Dendritic cell treated with granulocyte-macrophage colony-stimulating factor and Interleukin-4, amounts not matched to agents 40 ng/mL and 50 ng/mL, for 4 days (primary cell): ENCODE data around the gene ZNF804A.

Experiments
- H3K27ac Mint-ChIP-seq: one replicate; pipeline ENCODE4 v1.8.0; 2022; ENCODE audit warnings: mild to moderate bottlenecking, mixed read lengths
- H3K27me3 Mint-ChIP-seq: one replicate; pipeline ENCODE4 v1.8.0; 2022; ENCODE audit warnings: mild to moderate bottlenecking, mixed read lengths
- H3K36me3 Mint-ChIP-seq: one replicate; pipeline ENCODE4 v1.8.0; 2022; ENCODE audit warnings: low read depth, mixed read lengths
- H3K4me1 Mint-ChIP-seq: one replicate; pipeline ENCODE4 v1.8.0; 2022; ENCODE audit warnings: low read depth, mixed read lengths
- H3K4me3 Mint-ChIP-seq: one replicate; pipeline ENCODE4 v1.8.0; 2022; ENCODE audit warnings: mild to moderate bottlenecking, moderate library complexity, mixed read lengths
- H3K9me3 Mint-ChIP-seq: one replicate; pipeline ENCODE4 v1.8.0; 2022; ENCODE audit warnings: mixed read lengths
- intact Hi-C: fragments of 100-400 bp; cut with micrococcal nuclease; formaldehyde crosslinking; loops from one replicate; pipeline ENCODE4 v1.15.0; 2022

The ZNF804A gene

DNA sequence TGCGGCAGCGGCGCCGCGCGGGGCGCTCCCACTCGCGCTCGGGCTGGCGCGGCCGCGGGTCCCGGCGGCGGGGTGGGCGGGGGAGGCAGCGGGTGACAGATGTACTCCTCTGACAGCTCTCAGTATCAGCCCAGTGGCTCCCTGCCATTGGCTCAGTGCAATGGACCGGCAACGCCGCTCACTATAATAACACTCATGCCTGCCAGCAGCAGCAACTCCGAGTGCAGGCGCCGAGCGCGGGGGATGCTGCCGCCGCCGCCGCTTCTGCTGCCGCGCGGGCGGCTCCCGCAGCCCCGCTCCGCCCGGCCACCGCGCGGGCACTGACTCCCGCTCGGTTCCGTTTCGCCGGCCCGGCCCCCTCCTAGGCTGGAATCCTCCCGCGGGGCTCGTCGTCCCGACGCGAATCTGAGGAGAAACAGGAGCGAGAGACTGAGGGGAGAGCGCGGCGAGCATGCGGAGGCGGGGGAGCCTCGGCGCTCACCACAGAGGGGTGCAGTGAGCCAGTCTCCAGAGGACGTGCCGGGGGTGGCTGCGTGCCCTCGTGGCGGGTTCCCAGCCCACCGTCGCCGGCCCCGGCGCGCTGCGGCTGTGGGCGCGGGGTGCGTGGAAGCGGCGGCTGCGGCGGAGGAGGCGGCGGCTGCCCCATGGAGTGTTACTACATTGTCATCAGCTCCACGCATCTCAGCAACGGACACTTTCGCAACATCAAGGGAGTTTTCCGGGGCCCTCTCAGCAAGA, at the start of gene ZNF804A:
Gene ZNF804A, plus strand, starts transcription at position 214 of the 738 bp plus-strand sequence. Its CDS starts 431 bp downstream, at position 645.
- Mint-ChIP-seq H3K4me1 (peaks cover 38% of the 10 kb centered on the region), H3K9me3 (no peaks in the 10 kb centered on the region), H3K27me3 (no peaks in the 10 kb centered on the region), H3K4me3 (peak within 1 kb of the TSS; percentile 84), H3K36me3 (peaks cover 13% of the 10 kb centered on the region), H3K27ac (peak within 1 kb of the TSS; percentile 95)
- intact Hi-C loops, result loop anchor here (5.0 kb wide), 1 partner anchor 1889 kb away; the partner anchor contains the start of gene ZC3H15

DNA sequence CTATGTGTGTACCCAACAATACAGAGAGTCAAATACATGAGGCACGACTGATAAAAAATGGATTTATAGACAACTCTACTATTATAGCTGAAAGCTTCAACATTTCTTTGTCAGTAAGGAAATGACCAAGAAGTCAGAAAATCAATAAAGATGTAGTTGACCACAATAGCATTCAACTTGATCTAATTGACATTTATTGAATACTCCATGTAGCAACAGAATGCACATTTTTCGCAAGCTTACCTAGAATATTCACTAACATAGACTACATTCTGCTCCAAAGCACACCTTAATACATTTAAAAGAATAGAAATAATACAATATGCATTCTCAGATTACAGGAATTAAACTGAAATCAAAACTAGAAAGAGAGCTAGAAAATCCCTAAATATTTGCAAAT, 49.2 kb upstream of the ZNF804A start:
- peaks cover 8% of the 10 kb centered on the region for H3K9me3 Mint-ChIP-seq
- H3K4me3 Mint-ChIP-seq, result no peak overlapping the region
- H3K36me3 Mint-ChIP-seq, result no peaks in the 10 kb centered on the region
- H3K27ac Mint-ChIP-seq, result no peak overlapping the region
- peaks cover 9% of the 10 kb centered on the region for H3K4me1 Mint-ChIP-seq
- no peaks in the 10 kb centered on the region for H3K27me3 Mint-ChIP-seq
- intact Hi-C loops, result no loop called here

DNA sequence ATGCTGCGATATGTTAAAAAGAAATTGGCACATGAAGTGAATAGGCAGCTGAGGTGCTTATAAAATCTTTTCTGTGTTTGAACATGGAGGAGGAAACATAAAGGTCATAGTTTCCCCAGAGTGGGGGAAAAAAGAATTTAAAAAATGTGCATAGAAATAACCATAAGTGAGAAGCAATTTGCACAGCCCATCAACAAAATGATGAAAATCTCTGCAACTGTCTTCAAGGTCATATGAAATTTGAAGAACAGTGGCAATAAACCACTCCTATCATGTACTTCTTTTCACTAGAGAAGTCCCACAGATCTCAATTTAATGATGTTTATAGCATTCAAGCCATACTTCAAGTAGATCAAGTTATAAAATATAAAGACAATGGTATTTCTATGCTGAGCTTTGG, 46.7 kb upstream of the ZNF804A start:
- H3K4me3 Mint-ChIP-seq, result no peak overlapping the region

DNA sequence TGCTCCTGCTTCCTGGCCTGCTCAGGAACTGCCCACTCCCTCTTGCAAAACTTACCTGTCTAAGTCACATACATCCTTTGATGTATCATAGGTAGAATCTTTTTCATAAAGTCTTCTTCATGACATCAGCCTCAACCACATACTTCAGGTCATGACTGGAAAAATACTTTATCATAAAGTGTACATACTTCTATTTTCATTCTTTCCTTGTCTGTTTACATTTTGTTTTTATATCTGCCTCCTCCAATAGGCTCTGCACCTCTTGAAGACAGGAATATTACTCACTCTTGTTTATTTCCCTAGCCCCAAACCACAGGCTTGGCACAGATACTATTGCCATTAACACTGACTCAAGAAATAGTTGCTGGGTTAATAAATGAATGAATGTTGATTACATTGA, 43.6 kb upstream of the ZNF804A start:
- no peaks in the 10 kb centered on the region for H3K9me3 Mint-ChIP-seq

More for the DNA sequence above, 46.7 kb upstream of the ZNF804A start:
- Mint-ChIP-seq H3K27me3 (no peaks in the 10 kb centered on the region), H3K4me1 (peaks cover 9% of the 10 kb centered on the region), H3K27ac (no peak overlapping the region), H3K36me3 (no peaks in the 10 kb centered on the region), H3K9me3 (peaks cover 8% of the 10 kb centered on the region)
- intact Hi-C loops, result no loop called here

DNA sequence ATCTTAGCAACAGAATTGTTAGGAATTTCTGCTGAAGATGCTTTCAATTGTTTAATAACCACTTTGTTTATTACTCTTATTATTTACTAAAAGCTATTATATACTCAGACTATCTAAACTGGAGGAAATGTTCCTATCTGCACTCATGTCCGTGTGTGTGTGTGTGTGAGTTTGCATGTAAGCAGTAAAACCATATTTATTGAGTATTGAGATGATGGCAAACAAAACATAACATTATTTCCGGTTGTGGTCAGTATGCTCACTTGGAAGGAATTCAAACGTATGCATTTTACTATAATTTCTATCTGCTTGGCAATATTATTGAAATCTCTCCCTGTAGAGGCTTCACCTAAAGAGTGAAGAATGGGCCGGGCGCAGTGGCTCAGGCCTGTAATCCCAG, 43.0 kb upstream of the ZNF804A start:
- Mint-ChIP-seq H3K27ac (no peak overlapping the region), H3K9me3 (peaks cover under 1% of the 10 kb centered on the region), H3K4me3 (no peak overlapping the region), H3K36me3 (no peaks in the 10 kb centered on the region), H3K4me1 (peaks cover 11% of the 10 kb centered on the region), H3K27me3 (no peaks in the 10 kb centered on the region)
- intact Hi-C loops, result no loop called here

More for the DNA sequence above, 43.6 kb upstream of the ZNF804A start:
- Mint-ChIP-seq H3K27ac (no peak overlapping the region), H3K4me3 (no peak overlapping the region), H3K27me3 (no peaks in the 10 kb centered on the region), H3K4me1 (peaks cover 11% of the 10 kb centered on the region), H3K36me3 (no peaks in the 10 kb centered on the region)
- intact Hi-C loops, result no loop called here

DNA sequence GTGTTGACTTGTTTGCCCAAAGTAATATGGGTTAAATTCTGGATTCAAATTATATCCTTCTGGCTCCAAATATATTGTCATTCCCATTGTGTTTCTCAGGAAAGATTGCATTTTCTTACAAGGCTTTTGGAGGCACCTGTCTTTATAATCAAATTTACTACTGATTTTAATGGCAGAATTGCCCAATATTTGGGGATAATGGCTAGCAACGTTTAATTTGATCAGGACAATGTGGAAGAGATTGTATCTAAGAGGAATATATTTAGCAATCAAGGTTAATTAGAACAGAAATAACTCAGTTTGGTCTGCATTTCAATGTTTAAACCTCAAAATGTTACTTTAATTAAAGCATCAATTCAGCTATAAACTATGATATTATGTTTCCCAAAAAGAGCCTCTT, 41.7 kb upstream of the ZNF804A start:
- H3K9me3 Mint-ChIP-seq, result peaks cover 7% of the 10 kb centered on the region
- H3K4me3 Mint-ChIP-seq, result no peak overlapping the region
- H3K27ac Mint-ChIP-seq, result no peak overlapping the region
- H3K27me3 Mint-ChIP-seq, result no peaks in the 10 kb centered on the region
- peaks cover 12% of the 10 kb centered on the region for H3K4me1 Mint-ChIP-seq
- H3K36me3 Mint-ChIP-seq, result no peaks in the 10 kb centered on the region
- intact Hi-C loops, result no loop called here

DNA sequence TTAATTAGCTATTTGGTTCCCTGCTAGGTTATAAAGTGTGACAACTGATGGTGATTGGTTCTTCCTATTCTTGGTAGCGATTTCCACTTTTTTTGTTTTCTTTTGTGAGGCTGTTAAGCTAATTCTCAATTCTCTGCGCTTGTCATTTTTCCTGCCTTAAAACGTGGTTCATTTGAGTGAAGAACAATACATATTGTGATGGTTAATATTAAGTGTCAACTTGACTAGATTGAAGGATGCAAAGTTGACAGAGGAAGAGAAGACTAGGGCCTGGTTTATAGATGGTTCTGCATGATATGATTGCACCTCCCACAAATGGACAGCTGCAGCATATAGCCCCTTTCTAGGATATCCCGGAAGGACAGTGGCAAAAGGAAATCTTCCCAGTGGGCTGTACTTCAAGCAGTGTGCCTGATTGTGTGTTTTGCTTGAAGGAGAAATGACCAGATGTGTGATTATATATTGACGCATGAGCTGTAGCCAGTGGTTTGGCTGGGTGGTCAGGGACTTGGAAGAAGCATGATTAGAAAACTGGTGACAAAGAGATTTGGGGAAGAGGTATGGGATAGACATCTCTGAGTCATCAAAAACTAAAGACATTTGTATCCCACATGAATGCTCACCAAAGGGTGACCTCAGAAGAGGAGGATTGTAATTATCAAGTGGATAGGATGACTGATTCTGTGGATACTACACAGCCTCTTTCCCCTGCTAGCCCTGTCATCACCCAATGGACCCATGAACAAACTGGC, 39.4 kb upstream of the ZNF804A start:
- Mint-ChIP-seq H3K36me3 (no peaks in the 10 kb centered on the region), H3K27me3 (no peaks in the 10 kb centered on the region), H3K9me3 (peaks cover 7% of the 10 kb centered on the region), H3K4me3 (no peak overlapping the region), H3K27ac (no peak overlapping the region), H3K4me1 (peaks cover 21% of the 10 kb centered on the region)
- intact Hi-C loops, result no loop called here

DNA sequence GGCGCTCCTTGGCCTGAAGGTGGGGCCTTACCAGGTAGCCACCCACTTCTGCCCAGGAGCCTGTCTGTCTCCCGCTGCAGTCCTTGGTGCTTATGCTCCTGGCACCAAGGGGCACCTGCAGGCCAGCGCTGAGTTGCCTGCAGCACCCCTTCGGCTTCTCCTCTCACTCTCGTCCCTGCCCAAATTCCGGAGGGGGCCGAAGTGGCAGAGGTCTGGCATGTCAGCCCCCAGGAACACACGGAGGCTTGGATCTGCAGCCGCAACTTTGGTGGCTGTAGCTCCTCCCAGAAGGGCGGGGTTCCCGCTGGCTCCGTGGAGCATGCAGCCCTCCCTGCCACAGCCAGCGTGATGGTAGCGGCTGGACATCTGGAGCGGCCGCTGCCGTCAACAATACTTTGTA, 37.7 kb upstream of the ZNF804A start:
- peaks cover 7% of the 10 kb centered on the region for H3K9me3 Mint-ChIP-seq
- peaks cover 21% of the 10 kb centered on the region for H3K4me1 Mint-ChIP-seq
- no peaks in the 10 kb centered on the region for H3K36me3 Mint-ChIP-seq
- H3K27me3 Mint-ChIP-seq, result no peaks in the 10 kb centered on the region
- no peak overlapping the region for H3K27ac Mint-ChIP-seq
- H3K4me3 Mint-ChIP-seq, result no peak overlapping the region
- intact Hi-C loops, result no loop called here

DNA sequence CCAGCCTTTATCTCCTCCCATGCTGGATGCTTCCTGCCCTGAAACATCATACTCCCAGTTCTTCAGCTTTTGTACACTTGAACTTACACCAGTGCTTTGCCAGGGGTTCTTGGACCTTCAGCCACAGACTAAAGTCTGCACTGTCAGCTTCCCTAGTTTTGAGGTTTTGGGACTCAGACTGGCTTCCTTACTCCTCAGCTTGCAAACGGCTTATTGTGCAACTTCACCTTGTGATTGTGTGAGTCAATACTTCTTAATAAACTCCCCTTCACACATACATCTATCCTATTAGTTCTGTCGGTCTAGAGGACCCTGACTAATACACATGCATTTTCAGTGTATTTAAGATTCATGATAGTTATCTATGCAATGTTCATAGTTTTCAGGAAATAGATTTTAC, 35.8 kb upstream of the ZNF804A start:
- peaks cover 21% of the 10 kb centered on the region for H3K4me1 Mint-ChIP-seq
- H3K36me3 Mint-ChIP-seq, result no peaks in the 10 kb centered on the region
- intact Hi-C loops, result no loop called here
- peak overlapping the region; percentile 65 for H3K27ac Mint-ChIP-seq
- no peaks in the 10 kb centered on the region for H3K27me3 Mint-ChIP-seq
- peaks cover 7% of the 10 kb centered on the region for H3K9me3 Mint-ChIP-seq
- no peak overlapping the region for H3K4me3 Mint-ChIP-seq

DNA sequence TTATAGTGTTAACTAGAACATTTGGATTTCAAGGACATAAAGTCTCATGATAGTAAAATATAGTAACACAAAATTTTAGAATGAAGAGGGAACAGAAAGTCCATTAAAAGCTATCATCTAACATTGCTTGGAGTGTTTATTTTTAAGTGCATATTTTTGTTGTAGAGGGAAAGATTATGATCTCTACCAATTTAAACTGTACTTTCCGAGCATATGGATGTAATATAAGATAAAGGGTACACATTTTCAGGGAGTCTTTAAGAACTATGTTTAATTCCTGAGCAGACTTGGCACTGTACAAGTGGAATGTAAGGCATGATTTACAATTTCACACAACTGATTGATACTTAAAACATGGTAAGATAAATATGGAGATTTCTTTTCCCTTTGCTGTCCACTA, 34.2 kb upstream of the ZNF804A start:
- no peak overlapping the region for H3K4me3 Mint-ChIP-seq
- H3K9me3 Mint-ChIP-seq, result peaks cover 7% of the 10 kb centered on the region
- no peaks in the 10 kb centered on the region for H3K27me3 Mint-ChIP-seq
- H3K27ac Mint-ChIP-seq, result no peak overlapping the region
- no peaks in the 10 kb centered on the region for H3K36me3 Mint-ChIP-seq
- intact Hi-C loops, result no loop called here
- H3K4me1 Mint-ChIP-seq, result peaks cover 18% of the 10 kb centered on the region

DNA sequence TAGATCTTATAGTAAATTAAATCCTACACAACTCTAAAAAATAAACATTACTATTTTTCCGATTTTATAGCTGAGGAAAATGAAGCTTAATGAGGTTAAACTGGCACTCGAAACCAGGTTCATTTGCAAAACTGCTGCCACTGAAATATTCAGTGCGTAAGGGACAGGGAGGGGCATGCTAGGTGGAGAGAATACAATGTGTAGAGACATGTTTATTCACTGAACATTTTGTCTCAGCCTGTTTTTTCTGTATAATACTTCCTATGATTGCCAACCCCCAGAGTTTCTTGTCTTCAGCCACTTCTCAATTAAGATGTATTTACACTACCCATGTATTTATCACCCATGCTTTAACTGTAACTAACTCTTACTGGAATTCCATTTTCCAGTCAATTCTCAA, 31.6 kb upstream of the ZNF804A start:
- intact Hi-C loops, result no loop called here
- H3K4me3 Mint-ChIP-seq, result no peak overlapping the region
- no peaks in the 10 kb centered on the region for H3K9me3 Mint-ChIP-seq
- no peaks in the 10 kb centered on the region for H3K36me3 Mint-ChIP-seq
- H3K4me1 Mint-ChIP-seq, result peaks cover 13% of the 10 kb centered on the region
- H3K27ac Mint-ChIP-seq, result no peak overlapping the region
- no peaks in the 10 kb centered on the region for H3K27me3 Mint-ChIP-seq

DNA sequence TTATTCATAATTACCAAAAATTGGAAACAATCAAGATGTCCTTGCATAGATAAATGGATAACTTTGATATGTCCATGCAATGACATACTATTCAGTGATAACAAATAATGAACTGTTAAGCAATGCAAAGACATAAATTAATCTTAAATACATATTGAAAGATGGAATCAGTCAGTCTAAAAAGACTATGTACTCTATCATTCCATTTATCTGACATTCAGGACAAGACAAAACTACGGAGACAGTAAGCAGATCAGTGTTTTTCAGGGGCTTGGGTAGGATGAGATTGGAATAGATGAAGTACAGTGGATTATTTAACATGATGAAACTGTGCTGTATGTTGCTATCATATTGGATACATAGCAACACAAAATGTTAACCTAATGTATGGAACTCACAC, 21.3 kb upstream of the ZNF804A start:
- Mint-ChIP-seq H3K27me3 (no peaks in the 10 kb centered on the region), H3K4me3 (no peak overlapping the region)
- intact Hi-C loops, result no loop called here

DNA sequence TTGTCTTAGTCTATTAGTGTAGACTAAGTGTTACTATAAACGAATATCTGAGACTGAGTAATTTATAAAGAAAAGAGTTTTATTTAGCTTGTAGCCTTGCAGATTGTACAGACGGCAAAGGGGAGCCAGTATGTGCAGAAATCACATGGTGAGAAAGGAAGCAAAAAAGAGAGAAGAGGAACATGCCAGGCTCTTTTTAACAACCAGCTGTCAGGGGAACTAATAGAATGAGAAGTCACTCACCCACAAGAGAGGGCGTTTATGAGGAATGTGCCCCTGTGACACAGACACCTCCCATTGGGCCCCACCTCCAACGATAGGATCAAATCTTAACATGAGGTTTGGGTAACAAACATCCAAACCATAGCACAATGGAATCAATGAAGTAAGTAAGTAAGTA, 20.6 kb upstream of the ZNF804A start:
- H3K4me3 Mint-ChIP-seq, result no peak overlapping the region

More for the DNA sequence above, 21.3 kb upstream of the ZNF804A start:
- peaks cover 19% of the 10 kb centered on the region for H3K9me3 Mint-ChIP-seq
- peaks cover 18% of the 10 kb centered on the region for H3K4me1 Mint-ChIP-seq
- H3K27ac Mint-ChIP-seq, result peak overlapping the region; percentile 70
- no peaks in the 10 kb centered on the region for H3K36me3 Mint-ChIP-seq

DNA sequence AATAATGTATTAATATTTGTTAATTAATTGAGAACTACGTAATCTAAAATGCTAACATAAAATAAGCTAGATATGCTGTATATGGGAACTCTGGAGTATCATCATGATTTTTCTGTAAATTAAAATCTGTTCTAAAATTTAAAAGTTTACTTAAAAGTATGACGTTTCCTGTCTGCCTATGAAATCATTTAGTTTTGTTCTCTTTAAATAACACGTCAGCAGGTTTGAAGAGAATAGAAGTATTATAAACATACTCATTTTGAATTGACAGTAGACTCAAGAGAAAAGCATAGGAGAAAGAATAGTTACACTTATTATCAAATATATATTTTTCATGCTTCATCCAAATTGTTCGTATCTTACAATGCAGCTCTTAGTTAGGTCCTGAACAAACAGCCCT, 19.1 kb upstream of the ZNF804A start:
- no peak overlapping the region for H3K27ac Mint-ChIP-seq
- H3K36me3 Mint-ChIP-seq, result no peaks in the 10 kb centered on the region
- H3K4me3 Mint-ChIP-seq, result no peak overlapping the region
- H3K4me1 Mint-ChIP-seq, result peaks cover 18% of the 10 kb centered on the region
- H3K27me3 Mint-ChIP-seq, result no peaks in the 10 kb centered on the region
- intact Hi-C loops, result no loop called here
- H3K9me3 Mint-ChIP-seq, result peaks cover 18% of the 10 kb centered on the region

More for the DNA sequence above, 20.6 kb upstream of the ZNF804A start:
- Mint-ChIP-seq H3K9me3 (peaks cover 19% of the 10 kb centered on the region), H3K4me1 (peaks cover 18% of the 10 kb centered on the region), H3K27me3 (no peaks in the 10 kb centered on the region), H3K36me3 (no peaks in the 10 kb centered on the region), H3K27ac (peak overlapping the region; percentile 70)
- intact Hi-C loops, result no loop called here
